ENCODE measurements around the gene TMEM108.

DNA sequence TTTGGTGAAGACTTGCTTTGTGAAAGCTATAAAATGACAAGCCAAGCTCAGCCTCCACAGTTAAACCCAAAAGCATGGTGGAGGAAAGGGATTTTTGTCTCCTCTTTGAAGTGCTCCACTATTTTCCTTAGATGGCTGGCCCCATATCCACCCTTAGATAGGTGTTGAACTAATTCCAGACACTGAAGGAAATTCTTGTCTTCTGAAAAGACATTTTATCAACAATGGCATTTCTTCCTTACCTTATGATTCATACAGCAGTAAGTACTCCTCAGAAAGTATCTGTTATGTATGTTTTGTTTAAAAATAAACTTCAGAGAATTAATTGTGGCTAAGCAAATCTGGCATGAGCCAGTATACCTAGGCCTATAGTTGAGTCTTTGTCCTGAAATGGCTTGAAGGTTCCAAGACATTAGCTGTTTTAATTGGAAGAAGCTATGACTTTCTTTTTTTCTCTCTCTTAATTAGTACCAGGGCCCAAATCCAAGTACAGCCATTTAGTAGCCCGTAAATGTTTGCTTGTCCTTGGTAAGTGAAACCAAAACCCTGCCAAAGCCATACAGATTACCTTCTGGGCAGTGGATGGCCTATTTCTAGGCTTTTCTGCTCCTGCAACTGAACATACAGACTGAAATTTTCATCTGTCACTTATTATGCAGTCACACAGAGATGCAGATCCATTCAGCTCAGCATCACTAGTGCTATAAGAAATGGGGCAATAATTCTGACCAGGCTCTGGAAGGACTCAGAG, 356.5 kb downstream of the TMEM108 start:
- TF ChIP-seq POLR2AphosphoS5 (IDR thresholded peaks at IDR 0.05) = no peak
- TF ChIP-seq, protein P1, sequence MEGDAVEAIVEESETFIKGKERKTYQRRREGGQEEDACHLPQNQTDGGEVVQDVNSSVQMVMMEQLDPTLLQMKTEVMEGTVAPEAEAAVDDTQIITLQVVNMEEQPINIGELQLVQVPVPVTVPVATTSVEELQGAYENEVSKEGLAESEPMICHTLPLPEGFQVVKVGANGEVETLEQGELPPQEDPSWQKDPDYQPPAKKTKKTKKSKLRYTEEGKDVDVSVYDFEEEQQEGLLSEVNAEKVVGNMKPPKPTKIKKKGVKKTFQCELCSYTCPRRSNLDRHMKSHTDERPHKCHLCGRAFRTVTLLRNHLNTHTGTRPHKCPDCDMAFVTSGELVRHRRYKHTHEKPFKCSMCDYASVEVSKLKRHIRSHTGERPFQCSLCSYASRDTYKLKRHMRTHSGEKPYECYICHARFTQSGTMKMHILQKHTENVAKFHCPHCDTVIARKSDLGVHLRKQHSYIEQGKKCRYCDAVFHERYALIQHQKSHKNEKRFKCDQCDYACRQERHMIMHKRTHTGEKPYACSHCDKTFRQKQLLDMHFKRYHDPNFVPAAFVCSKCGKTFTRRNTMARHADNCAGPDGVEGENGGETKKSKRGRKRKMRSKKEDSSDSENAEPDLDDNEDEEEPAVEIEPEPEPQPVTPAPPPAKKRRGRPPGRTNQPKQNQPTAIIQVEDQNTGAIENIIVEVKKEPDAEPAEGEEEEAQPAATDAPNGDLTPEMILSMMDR (IDR thresholded peaks at IDR 0.05) = no peak
- no peak for TF ChIP-seq POLR2A (IDR thresholded peaks at IDR 0.05)

Measured in suprapubic skin (tissue), 4 donors.